GM19240 (cell line): ENCODE results near the gene SCYL3.
A peak's percentile ranks its signal among the peaks of the same experiment; 100 is the strongest.
"Not testable (repeated sequence)": the region's sequence is repeated elsewhere in the genome, so short reads cannot be mapped to it uniquely, and the experiment has no call there.

ENCODE experiments used
- DNase-seq: peaks from one replicate; pipeline ENCODE4 v3.0.0; 2011; ENCODE audit warnings: low spot score; ENCODE audit not compliant: insufficient read length

Gene SCYL3

GRCh38 chr1:169893645-169894423 is at the start of gene SCYL3:
SCYL3 (minus strand) TSS chr1:169893896; CDS start chr1:169888840, 5,056 bp downstream.
- peak; percentile 80 for DNase-seq

GRCh38 chr1:169941982-169942830 is 48.5 kb upstream of the SCYL3 start:
- no peak for DNase-seq

- DNase-seq, result no peak
Observed at GRCh38 chr1:169933984-169934725, 40.5 kb upstream of the SCYL3 start.

GRCh38 chr1:169931795-169932231 is 38.1 kb upstream of the SCYL3 start:
- no peak for DNase-seq

- DNase-seq, result no peak
Observed at GRCh38 chr1:169929210-169929526, 35.5 kb upstream of the SCYL3 start.

GRCh38 chr1:169928438-169929209 is 34.9 kb upstream of the SCYL3 start:
- DNase-seq, result no peak

GRCh38 chr1:169925505-169926482 is 32.1 kb upstream of the SCYL3 start:
- no peak for DNase-seq

- no peak for DNase-seq
Observed at GRCh38 chr1:169924829-169925228, 31.1 kb upstream of the SCYL3 start.

- DNase-seq, result no peak
Observed at GRCh38 chr1:169924063-169924462, 30.4 kb upstream of the SCYL3 start.

GRCh38 chr1:169921080-169921479 is 27.4 kb upstream of the SCYL3 start:
- DNase-seq, result no peak

GRCh38 chr1:169918927-169919326 is 25.2 kb upstream of the SCYL3 start:
- no peak for DNase-seq

GRCh38 chr1:169918220-169918619 is 24.5 kb upstream of the SCYL3 start:
- not testable (repeated sequence) for DNase-seq

- no peak for DNase-seq
Observed at GRCh38 chr1:169915150-169915549, 21.5 kb upstream of the SCYL3 start.

GRCh38 chr1:169914531-169914930 is 20.8 kb upstream of the SCYL3 start:
- no peak for DNase-seq

GRCh38 chr1:169909499-169909898 is 15.8 kb upstream of the SCYL3 start:
- DNase-seq, result no peak

- no peak for DNase-seq
Observed at GRCh38 chr1:169906938-169907337, 13.2 kb upstream of the SCYL3 start.

- no peak for DNase-seq
Observed at GRCh38 chr1:169904834-169905233, 11.1 kb upstream of the SCYL3 start.

GRCh38 chr1:169902751-169903150 is 9.1 kb upstream of the SCYL3 start:
- DNase-seq, result no peak

- DNase-seq, result no peak
Observed at GRCh38 chr1:169901115-169901514, 7.4 kb upstream of the SCYL3 start.

GRCh38 chr1:169900571-169900970 is 6.9 kb upstream of the SCYL3 start:
- DNase-seq, result no peak
